ENCODE measurements around the gene CALML5.

The CALML5 gene

GRCh38 chr10:5514226-5514850 is 15.0 kb upstream of the CALML5 start:
- DNase-seq, result no peak

- no peak for DNase-seq
Measured at GRCh38 chr10:5512881-5513612, 13.7 kb upstream of the CALML5 start.

- DNase-seq, result no peak
Measured at GRCh38 chr10:5512331-5512730, 13.0 kb upstream of the CALML5 start.

- no peak for DNase-seq
Measured at GRCh38 chr10:5511885-5512280, 12.5 kb upstream of the CALML5 start.

- no peak for DNase-seq
Measured at GRCh38 chr10:5511231-5511884, 12.0 kb upstream of the CALML5 start.

- no peak for DNase-seq
Measured at GRCh38 chr10:5510281-5511072, 11.1 kb upstream of the CALML5 start.

- no peak for DNase-seq
Measured at GRCh38 chr10:5509691-5510090, 10.3 kb upstream of the CALML5 start.

- DNase-seq, result no peak
Measured at GRCh38 chr10:5509236-5509635, 9.9 kb upstream of the CALML5 start.

GRCh38 chr10:5508786-5509185 is 9.4 kb upstream of the CALML5 start:
- no peak for DNase-seq

GRCh38 chr10:5508161-5508604 is 8.8 kb upstream of the CALML5 start:
- DNase-seq, result no peak

GRCh38 chr10:5507649-5508131 is 8.3 kb upstream of the CALML5 start:
- no peak for DNase-seq

- no peak for DNase-seq
Measured at GRCh38 chr10:5506751-5507648, 7.6 kb upstream of the CALML5 start.

GRCh38 chr10:5506246-5506645 is 6.9 kb upstream of the CALML5 start:
- no peak for DNase-seq

GRCh38 chr10:5504146-5505072 is 5.0 kb upstream of the CALML5 start:
- no peak for DNase-seq

- no peak for DNase-seq
Measured at GRCh38 chr10:5503477-5503835, 4.1 kb upstream of the CALML5 start.

- no peak for DNase-seq
Measured at GRCh38 chr10:5502571-5503476, 3.5 kb upstream of the CALML5 start.

- no peak for DNase-seq
Measured at GRCh38 chr10:5502061-5502521, 2.7 kb upstream of the CALML5 start.

GRCh38 chr10:5500910-5501309 is 1.5 kb upstream of the CALML5 start:
- no peak for DNase-seq

- DNase-seq, result no peak
Measured at GRCh38 chr10:5500162-5500670, 846 bp upstream of the CALML5 start.

Measured in stimulated activated CD4-positive, alpha-beta T cell treated with anti-CD3 and anti-CD28 coated beads, Interleukin-2, amount 100 ng/mL, for 48 hours (primary cell).